HG03045 (cell line): ENCODE data around the gene WWOX.
"Not testable (repeated sequence)": the region's sequence is repeated elsewhere in the genome, so short reads cannot be mapped to it uniquely, and the experiment has no call there.

Experiments used
- ATAC-seq: cut with Tn5 transposase; IDR thresholded peaks from one replicate; pipeline ENCODE4 v1.9.1; 2021; ENCODE audit warnings: mild to moderate bottlenecking, moderate library complexity; ENCODE audit not compliant: unreplicated experiment

The WWOX gene

DNA sequence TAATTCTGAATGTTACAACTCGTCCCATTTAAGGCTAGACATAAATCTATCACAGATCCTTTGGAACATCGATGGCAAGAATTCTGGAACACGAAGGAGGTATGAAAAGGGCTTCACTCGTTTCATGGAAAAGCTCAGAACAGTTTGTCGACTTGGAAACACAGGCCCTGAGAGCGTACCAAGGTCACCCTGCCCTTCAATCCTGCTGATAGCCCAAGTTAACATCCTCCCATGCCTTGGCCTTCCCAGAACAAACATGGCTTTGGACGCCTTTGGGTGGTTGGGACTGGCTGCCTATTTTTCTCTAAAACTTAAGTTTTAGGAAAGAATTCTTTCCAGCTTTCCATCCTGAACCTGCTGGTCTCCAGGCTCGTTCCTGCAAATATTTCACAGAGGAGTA lies 1105.0 kb downstream of the WWOX start:
- ATAC-seq: no peak

- ATAC-seq: no peak
Measured at GRCh38 chr16:79206889-79207288, 1107.4 kb downstream of the WWOX start.

DNA sequence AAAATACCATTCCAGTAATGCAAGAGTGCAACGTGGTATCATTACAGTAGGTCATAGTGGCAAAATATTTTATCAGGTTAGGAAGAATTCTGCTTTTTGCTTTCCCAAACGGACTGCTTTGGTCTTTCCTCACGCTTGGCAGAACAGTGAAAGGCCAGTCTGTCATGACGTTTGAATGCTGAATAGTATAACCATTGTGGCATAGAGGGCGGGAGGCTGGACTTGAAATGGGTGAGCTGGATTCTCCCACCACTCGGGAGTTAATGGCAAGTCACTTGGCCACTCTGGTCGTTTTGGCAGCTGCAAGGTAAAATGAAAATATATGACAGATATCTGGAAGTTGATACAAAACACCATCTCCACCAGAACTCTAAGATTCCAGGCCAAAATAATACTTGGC lies 1109.9 kb downstream of the WWOX start:
- no peak for ATAC-seq

DNA sequence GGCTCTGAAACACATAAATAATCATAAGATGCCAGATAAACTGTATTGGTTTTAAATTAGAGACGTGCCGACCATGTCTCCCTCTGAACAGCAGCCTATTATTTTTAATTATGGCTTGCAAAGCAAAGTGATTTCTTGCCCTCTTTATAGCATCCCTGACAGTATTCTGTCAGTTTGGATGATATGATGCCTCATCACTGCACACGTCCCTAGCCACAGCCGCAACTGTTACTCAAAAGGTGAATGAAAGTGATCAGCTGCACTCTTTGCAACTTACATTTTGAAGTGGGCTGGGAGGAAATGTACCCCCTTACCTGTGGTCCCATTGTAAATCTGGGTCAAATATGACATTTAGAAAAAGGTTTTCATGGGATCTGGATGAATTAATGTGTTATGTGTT lies 1111.2 kb downstream of the WWOX start:
- no peak for ATAC-seq

DNA sequence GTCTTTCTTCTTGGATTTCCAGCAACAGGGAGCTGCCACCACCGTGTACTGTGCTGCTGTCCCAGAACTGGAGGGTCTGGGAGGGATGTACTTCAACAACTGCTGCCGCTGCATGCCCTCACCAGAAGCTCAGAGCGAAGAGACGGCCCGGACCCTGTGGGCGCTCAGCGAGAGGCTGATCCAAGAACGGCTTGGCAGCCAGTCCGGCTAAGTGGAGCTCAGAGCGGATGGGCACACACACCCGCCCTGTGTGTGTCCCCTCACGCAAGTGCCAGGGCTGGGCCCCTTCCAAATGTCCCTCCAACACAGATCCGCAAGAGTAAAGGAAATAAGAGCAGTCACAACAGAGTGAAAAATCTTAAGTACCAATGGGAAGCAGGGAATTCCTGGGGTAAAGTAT lies 1112.1 kb downstream of the WWOX start:
- ATAC-seq: no peak

GRCh38 chr16:79212114-79212791 lies 1112.8 kb downstream of the WWOX start:
- ATAC-seq: no peak

DNA sequence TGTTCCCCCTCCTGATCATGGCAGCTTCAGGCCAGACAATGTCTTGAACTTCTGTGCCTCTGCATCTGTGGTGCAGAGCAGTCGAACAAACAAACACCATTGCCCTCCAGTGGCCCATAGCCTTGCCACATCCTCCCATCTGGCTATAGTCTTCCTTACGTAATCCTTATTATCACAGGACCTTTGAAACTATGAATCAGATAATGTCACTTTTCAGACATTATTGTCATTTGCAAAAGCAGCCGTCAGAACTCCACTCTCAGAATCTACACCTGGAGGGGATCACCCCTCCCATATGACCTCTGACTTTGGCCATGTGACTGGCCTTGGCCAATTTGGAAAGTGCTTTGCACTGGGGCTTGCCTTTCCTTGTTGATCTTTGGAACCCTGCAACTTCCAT lies 1113.8 kb downstream of the WWOX start:
- ATAC-seq: no peak

DNA sequence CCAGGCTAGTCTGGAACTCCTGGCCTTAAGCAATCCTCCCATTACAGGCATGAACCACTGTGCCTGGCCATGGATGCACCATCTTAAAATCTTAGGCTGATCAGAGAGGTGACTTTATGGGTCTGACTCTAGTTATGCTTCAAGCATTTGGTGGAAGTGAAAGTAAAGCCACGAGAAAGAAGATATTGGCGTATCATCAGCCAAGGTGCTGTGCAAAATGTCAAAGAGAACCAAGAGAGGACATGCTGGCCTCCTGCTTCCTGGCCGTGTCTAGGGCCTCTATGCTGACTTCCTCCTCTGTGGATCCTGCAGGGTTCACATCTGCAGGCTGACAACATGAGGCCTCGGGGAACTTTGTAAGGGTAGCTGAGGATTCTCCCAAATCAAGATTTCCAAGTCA lies 1115.8 kb downstream of the WWOX start:
- ATAC-seq: no peak

GRCh38 chr16:79217375-79218011 lies 1118.0 kb downstream of the WWOX start:
- ATAC-seq: no peak

- no peak for ATAC-seq
Measured at GRCh38 chr16:79218351-79218750, 1118.9 kb downstream of the WWOX start.

DNA sequence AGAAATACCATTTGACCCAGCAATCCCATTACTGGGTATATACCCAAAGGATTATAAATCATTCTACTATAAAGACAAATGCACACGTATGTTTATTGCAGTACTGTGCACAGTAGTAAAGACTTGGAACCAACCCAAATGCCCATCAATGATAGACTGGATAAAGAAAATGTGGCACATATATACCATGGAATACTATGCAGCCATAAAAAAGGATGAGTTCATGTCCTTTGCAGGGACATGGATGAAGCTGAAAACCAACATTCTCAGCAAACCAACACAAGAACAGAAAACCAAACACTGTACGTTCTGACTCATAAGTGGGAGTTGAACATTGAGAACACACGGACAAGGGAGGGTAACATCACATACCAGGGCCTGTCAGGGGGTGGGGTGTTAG lies 1126.5 kb downstream of the WWOX start:
- ATAC-seq: not testable (repeated sequence)

- ATAC-seq: no peak
Measured at GRCh38 chr16:79229361-79229760, 1129.9 kb downstream of the WWOX start.

DNA sequence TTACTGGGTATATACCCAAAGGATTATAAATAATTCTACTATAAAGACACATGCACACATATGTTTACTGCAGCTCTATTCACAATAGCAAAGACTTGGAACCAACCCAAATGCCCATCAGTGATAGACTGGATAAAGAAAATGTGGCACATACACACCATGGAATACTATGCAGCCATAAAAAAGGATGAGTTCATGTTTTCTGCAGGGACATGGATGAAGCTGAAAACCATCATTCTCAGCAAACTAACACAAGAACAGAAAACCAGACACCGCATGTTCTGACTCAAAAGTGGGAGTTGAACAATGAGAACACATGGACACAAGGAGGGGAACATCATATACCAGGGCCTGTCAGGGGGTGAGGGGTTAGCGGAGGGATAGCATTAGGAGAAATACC lies 1146.2 kb downstream of the WWOX start:
- not testable (repeated sequence) for ATAC-seq

- no peak for ATAC-seq
Measured at GRCh38 chr16:79247386-79247785, 1147.9 kb downstream of the WWOX start.

DNA sequence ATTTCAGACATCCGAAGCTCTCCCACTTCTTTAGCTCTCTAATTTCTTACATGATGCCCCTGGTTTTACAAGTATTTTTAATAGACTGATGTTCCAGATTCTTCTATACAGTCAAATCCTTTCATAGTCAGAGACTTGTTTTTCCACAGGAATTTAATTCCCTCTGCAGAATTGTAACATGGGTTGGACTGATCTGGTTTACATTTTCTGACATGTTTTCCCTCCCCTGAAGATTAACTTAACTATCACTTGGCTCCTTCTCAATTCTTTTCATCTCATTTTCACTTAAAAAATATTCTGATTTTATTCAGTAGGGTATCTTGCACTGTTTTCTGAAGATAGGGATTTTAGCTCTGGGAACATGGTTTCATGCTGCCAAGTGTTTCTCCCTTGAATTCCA lies 1148.9 kb downstream of the WWOX start:
- ATAC-seq: no peak

GRCh38 chr16:79250502-79251098 lies 1151.1 kb downstream of the WWOX start:
- no peak for ATAC-seq

GRCh38 chr16:79253100-79253631 lies 1153.7 kb downstream of the WWOX start:
- no peak for ATAC-seq

- no peak for ATAC-seq
Measured at GRCh38 chr16:79257953-79258490, 1158.6 kb downstream of the WWOX start.

- ATAC-seq: not testable (repeated sequence)
Measured at GRCh38 chr16:79260890-79261289, 1161.4 kb downstream of the WWOX start.

GRCh38 chr16:79261481-79261940 lies 1162.1 kb downstream of the WWOX start:
- no peak for ATAC-seq

DNA sequence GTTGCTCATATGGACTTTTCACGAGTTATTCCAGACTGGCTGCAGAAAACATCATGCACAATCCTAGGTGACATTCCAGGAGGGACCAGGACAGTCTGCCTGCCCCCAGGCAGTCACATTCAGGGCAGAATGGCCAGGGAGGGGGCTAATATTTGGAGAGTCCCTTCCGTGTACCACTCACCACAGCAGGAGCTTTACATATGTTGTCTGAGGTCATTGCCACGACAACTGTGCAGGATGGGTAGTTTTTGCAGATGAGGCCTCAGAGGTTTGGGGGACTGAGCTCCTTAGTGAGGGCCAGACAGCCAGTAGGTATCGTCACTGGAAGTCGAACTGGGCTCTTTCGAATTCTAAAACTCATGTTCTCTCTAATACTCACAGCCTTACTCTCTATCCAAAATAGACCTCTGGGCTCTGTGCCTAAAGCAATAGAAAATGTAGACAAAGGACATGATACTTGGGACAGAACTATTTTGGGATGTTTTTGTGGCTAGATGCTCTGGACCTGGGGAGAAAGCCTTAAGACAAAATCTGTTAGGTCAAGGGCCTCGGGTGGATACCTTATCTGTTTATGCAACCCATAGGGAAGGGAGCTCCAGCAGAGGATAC lies 1162.6 kb downstream of the WWOX start:
- ATAC-seq: no peak
